ENCODE results near the gene CAPN13. TPM values are rescaled to one million over a fixed set of nuclear protein-coding genes. Genes with fewer than 3 reads are reported as not detected.

CAPN13 gene
- total RNA-seq, 1 donor: not detected

DNA sequence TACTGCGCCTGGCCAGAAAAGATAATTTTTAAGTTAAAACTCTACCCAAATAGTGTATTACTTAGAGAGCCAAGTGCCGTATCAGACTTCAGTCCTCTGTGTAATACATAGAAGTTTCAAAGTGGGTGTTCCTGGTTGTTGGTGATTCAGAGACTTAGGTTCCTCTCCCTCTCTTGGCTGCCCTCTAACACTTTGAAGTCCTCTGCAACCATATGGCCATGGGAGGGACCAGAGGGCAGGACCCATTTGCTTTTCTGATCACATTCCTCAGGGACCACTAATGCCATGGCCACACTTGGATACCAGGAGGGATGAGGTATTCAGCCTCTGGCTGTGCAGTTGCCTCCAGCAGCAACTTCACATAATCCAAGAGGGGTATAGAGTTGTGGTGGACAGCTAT is 131.5 kb downstream of the CAPN13 start:
- no peaks in the 10 kb centered on the region for H3K9me3 ChIP-seq (ENCODE audit: low read depth, low read length)
- no peaks in the 10 kb centered on the region for H3K27me3 ChIP-seq (ENCODE audit: insufficient read depth, low read length)
- H3K79me2 ChIP-seq (ENCODE audit: insufficient read depth, low read length): no peaks in the 10 kb centered on the region
- no peaks in the 10 kb centered on the region for H3K4me1 ChIP-seq (ENCODE audit: insufficient read depth, low read length)
- H3K27ac ChIP-seq (ENCODE audit: low read depth, low read length): no peak overlapping the region
- no peak overlapping the region for H2AFZ ChIP-seq (ENCODE audit: low read length)
- no peaks in the 10 kb centered on the region for H4K20me1 ChIP-seq (ENCODE audit: insufficient read depth, low read length)
- peak; percentile 89 for DNase-seq (ENCODE audit: insufficient read length, low spot score, missing footprints)
- H3K4me2 ChIP-seq (ENCODE audit: insufficient read depth, low read length): no peak overlapping the region
- TF ChIP-seq, protein P1, sequence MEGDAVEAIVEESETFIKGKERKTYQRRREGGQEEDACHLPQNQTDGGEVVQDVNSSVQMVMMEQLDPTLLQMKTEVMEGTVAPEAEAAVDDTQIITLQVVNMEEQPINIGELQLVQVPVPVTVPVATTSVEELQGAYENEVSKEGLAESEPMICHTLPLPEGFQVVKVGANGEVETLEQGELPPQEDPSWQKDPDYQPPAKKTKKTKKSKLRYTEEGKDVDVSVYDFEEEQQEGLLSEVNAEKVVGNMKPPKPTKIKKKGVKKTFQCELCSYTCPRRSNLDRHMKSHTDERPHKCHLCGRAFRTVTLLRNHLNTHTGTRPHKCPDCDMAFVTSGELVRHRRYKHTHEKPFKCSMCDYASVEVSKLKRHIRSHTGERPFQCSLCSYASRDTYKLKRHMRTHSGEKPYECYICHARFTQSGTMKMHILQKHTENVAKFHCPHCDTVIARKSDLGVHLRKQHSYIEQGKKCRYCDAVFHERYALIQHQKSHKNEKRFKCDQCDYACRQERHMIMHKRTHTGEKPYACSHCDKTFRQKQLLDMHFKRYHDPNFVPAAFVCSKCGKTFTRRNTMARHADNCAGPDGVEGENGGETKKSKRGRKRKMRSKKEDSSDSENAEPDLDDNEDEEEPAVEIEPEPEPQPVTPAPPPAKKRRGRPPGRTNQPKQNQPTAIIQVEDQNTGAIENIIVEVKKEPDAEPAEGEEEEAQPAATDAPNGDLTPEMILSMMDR (IDR thresholded peaks at IDR 0.05; ENCODE audit: extremely low read depth, low read depth, low read length): no peak
- no peak overlapping the region for H3K4me3 ChIP-seq (ENCODE audit: insufficient read depth, low read length)
- H3K36me3 ChIP-seq (ENCODE audit: insufficient read depth, low read length): no peaks in the 10 kb centered on the region

DNA sequence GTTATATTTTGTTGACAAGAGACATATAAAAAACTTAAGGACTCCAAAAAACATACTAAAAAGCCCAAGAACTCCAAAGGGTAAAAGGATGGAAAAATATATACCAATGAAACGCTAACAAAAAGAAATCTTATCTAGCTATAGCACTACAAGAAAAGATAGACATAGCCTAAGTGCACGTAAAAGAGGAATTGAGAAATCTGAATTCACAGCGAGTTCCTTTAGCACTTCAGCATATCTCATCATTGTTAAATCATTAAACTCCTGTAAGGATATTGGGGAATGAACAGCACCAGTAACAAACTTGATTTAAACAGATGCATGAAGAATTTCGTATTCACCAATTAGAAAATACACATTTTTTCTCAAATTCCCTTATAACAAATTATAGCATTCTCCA is 134.1 kb downstream of the CAPN13 start:
- Histone ChIP-seq H2AFZ (ENCODE audit: low read length) (no peak overlapping the region), H3K4me3 (ENCODE audit: insufficient read depth, low read length) (no peak overlapping the region), H3K9me3 (ENCODE audit: low read depth, low read length) (no peaks in the 10 kb centered on the region), H3K27ac (ENCODE audit: low read depth, low read length) (no peak overlapping the region), H3K36me3 (ENCODE audit: insufficient read depth, low read length) (no peaks in the 10 kb centered on the region), H3K79me2 (ENCODE audit: insufficient read depth, low read length) (no peaks in the 10 kb centered on the region), H3K4me2 (ENCODE audit: insufficient read depth, low read length) (no peak overlapping the region), H4K20me1 (ENCODE audit: insufficient read depth, low read length) (no peaks in the 10 kb centered on the region), H3K27me3 (ENCODE audit: insufficient read depth, low read length) (no peaks in the 10 kb centered on the region), H3K4me1 (ENCODE audit: insufficient read depth, low read length) (no peaks in the 10 kb centered on the region)
- no peak for DNase-seq (ENCODE audit: insufficient read length, low spot score, missing footprints)
- TF ChIP-seq, protein P1 (IDR thresholded peaks at IDR 0.05; ENCODE audit: extremely low read depth, low read depth, low read length): no peak

Small RNA genes within 50 kb of the gene (small RNA-seq; reads per million reads assigned to genes)
- gene AC092569.1: not detected

Data from osteoblast (primary cell).